HepG2 (cell line): Measurements from ENCODE around the gene ZKSCAN4. TPM values are rescaled to one million over a fixed set of nuclear protein-coding genes. Genes with fewer than 3 reads are reported as not detected.

Source experiments
- ARNTL ChIP-seq: sonication (generic); formaldehyde crosslinking; IDR thresholded peaks from 2 replicates; pipeline ENCODE4 v1.4.0; 2020; ENCODE audit warnings: mild to moderate bottlenecking, missing genetic modification reagents
- ASH2L ChIP-seq: fragments of 300-600, 200-600 bp; sonication (generic); IDR thresholded peaks from 2 replicates; pipeline ENCODE4 v1.7.0; 2017; ENCODE audit warnings: low read depth, mild to moderate bottlenecking, moderate library complexity, mixed read lengths, low read length; ENCODE audit not compliant: insufficient read length
- CEBPG ChIP-seq: IDR thresholded peaks from 2 replicates; pipeline ENCODE4 v1.6.1; 2016
- ETV5 ChIP-seq: IDR thresholded peaks from 2 replicates; pipeline ENCODE4 v1.6.1; 2018; ENCODE audit warnings: missing biosample characterization, missing genetic modification reagents, inconsistent platforms, borderline replicate concordance
- FOXJ3 ChIP-seq: sonication (generic); formaldehyde crosslinking; IDR thresholded peaks from 2 replicates; pipeline ENCODE4 v1.4.0; 2020; ENCODE audit warnings: missing genetic modification reagents, mild to moderate bottlenecking, borderline replicate concordance
- MYC ChIP-seq: sonication (generic); formaldehyde crosslinking; IDR thresholded peaks from 2 replicates; pipeline ENCODE4 v1.9.0; 2021; ENCODE audit warnings: missing genetic modification reagents, borderline replicate concordance
- PHF21A ChIP-seq: sonication (generic); formaldehyde crosslinking; IDR thresholded peaks from 2 replicates; pipeline ENCODE4 v1.5.0; 2020; ENCODE audit warnings: mild to moderate bottlenecking, missing genetic modification reagents
- RARG ChIP-seq: sonication (generic); formaldehyde crosslinking; IDR thresholded peaks from 2 replicates; pipeline ENCODE4 v1.4.0; 2020; ENCODE audit warnings: low read depth, mild to moderate bottlenecking, missing genetic modification reagents
- SAFB2 ChIP-seq: sonication (generic); formaldehyde crosslinking; IDR thresholded peaks from 2 replicates; pipeline ENCODE4 v1.5.1; 2020; ENCODE audit warnings: missing genetic modification reagents, low read depth, mild to moderate bottlenecking, borderline replicate concordance
- TAF15 ChIP-seq: fragments of 200-400 bp; formaldehyde crosslinking; IDR thresholded peaks from one replicate; pipeline ENCODE4 v1.6.1; 2018; ENCODE audit warnings: mild to moderate bottlenecking, low read depth, low read length; ENCODE audit not compliant: poor library complexity, severe bottlenecking
- ZBTB42 ChIP-seq: sonication (generic); formaldehyde crosslinking; IDR thresholded peaks from 2 replicates; pipeline ENCODE4 v1.5.0; 2020; ENCODE audit warnings: mild to moderate bottlenecking, missing genetic modification reagents
- ZFP90 ChIP-seq: sonication (generic); formaldehyde crosslinking; IDR thresholded peaks from 2 replicates; pipeline ENCODE4 v1.8.0; 2022; ENCODE audit warnings: missing genetic modification reagents, mild to moderate bottlenecking, inconsistent platforms, borderline replicate concordance
- ZNF616 ChIP-seq: sonication (generic); formaldehyde crosslinking; IDR thresholded peaks from 2 replicates; pipeline ENCODE4 v1.5.0; 2020; ENCODE audit warnings: low read depth, mild to moderate bottlenecking, missing genetic modification reagents
- ZNF629 ChIP-seq: sonication (generic); formaldehyde crosslinking; conservative IDR thresholded peaks from 2 replicates; pipeline ENCODE4 v1.5.0; 2020; ENCODE audit warnings: missing genetic modification reagents
- ZSCAN30 ChIP-seq: sonication (generic); formaldehyde crosslinking; IDR thresholded peaks from 2 replicates; pipeline ENCODE4 v1.5.0; 2020; ENCODE audit warnings: mild to moderate bottlenecking, missing genetic modification reagents
- polyA plus RNA-seq, 8 experiments: library from polyadenylated mRNA; depleted of rRNA in 3 of 8; stranded (reverse) in 7 of 8; unstranded in 1 of 8; fragments of >200 nt; fragmentation: Illumina TruSeq in 4 of 8; extraction: Trizol in 4 of 8; gene quantifications; 2 replicates each; pipeline versions ENCODE4 v1.2.1 to v1.2.3, GENCODE V29; 2011 to 2016; ENCODE audit warnings: low read depth in 4 of 8, missing spikeins in 1 of 8, mixed read lengths in 1 of 8; ENCODE audit not compliant: insufficient read depth in 1 of 8
- total RNA-seq, 5 experiments: library from RNA; depleted of rRNA; stranded (reverse); fragments of >200 nt; fragmentation: Illumina TruSeq; extraction: Trizol; gene quantifications; 2 replicates each; pipeline ENCODE4 v1.2.3, GENCODE V29; 2016; ENCODE audit warnings: low read depth in 1 of 5
- TF ChIP-seq, protein P1 (sequence below): sonication (generic); formaldehyde crosslinking; IDR thresholded peaks from 2 replicates; pipeline ENCODE4 v1.4.0; 2020; ENCODE audit warnings: missing genetic modification reagents, borderline replicate concordance
- TF ChIP-seq, protein P2 (sequence below): sonication (generic); formaldehyde crosslinking; IDR thresholded peaks from 2 replicates; pipeline ENCODE4 v1.4.0; 2020; ENCODE audit warnings: missing genetic modification reagents
- TF ChIP-seq, protein P3 (sequence below): sonication (generic); formaldehyde crosslinking; IDR thresholded peaks from 2 replicates; pipeline ENCODE4 v1.8.1; 2023; ENCODE audit warnings: mild to moderate bottlenecking, moderate library complexity, missing genetic modification reagents
- TF ChIP-seq, protein P4 (sequence below): sonication (generic); formaldehyde crosslinking; IDR thresholded peaks from 2 replicates; pipeline ENCODE4 v1.8.0; 2022; ENCODE audit warnings: missing genetic modification reagents, mild to moderate bottlenecking, inconsistent platforms, borderline replicate concordance

ZKSCAN4 gene
- total and polyA plus RNA-seq, 2 of the 13 experiments (the other 11 are each of a cell fraction or from before 2014, with no cell fraction given): 2.9 to 7.8 TPM

DNA sequence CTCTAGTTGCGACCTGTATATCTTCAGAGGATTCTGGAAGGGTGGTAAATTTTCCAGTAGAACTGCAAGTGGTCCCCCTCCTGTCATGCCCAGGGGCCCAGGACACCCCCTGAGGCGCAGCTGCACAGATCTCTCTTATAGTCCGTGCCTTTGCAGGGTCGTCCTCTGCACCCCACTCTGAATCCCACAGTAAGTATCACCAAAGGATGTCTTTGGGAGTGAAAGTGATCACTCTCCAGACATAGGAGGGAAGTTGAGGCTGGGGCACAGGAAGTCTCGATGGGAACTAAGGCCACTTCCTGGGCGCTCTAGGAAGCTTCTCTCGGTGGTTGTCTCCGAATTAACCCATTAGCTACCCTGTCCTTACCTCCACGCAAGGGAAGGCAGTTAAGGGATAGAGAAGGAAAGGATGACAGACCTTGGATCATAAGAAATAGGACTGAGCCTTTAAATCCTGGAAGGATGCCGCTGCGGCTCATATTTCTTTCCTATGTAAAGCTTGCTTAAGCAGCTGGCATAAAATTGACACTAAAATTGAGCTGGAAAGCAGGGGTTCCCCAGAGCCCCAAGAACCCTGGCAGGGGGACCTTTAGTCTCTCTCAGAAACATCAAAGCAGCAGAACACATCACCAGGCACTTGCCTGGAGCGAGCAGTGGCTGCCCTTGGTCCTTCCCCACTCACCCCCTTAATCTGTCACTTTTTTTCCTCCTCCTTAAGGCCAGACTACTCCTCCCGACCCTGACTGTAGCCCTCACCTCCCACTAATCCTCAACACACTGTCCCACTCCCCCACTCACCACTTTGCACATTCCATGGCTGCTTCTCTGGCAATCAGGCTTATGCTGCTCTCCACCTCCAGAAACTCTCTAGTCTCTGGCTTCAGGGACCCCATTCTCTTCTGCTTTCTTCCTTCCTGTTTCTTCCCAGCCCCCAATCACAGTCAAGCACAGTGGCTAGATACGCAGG, at the start of gene ZKSCAN4 (continued):
- TF ChIP-seq, protein P1, sequence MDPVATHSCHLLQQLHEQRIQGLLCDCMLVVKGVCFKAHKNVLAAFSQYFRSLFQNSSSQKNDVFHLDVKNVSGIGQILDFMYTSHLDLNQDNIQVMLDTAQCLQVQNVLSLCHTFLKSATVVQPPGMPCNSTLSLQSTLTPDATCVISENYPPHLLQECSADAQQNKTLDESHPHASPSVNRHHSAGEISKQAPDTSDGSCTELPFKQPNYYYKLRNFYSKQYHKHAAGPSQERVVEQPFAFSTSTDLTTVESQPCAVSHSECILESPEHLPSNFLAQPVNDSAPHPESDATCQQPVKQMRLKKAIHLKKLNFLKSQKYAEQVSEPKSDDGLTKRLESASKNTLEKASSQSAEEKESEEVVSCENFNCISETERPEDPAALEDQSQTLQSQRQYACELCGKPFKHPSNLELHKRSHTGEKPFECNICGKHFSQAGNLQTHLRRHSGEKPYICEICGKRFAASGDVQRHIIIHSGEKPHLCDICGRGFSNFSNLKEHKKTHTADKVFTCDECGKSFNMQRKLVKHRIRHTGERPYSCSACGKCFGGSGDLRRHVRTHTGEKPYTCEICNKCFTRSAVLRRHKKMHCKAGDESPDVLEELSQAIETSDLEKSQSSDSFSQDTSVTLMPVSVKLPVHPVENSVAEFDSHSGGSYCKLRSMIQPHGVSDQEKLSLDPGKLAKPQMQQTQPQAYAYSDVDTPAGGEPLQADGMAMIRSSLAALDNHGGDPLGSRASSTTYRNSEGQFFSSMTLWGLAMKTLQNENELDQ (CRISPR knock-in tag): 0 out of 2 replicates have a peak, but pooled peaks have one; percentile 40
- TF ChIP-seq ZFP90 (CRISPR knock-in tag) (peak; percentile 80; the same call in 1 of the 2 replicates), TAF15 (no peak), ARNTL (CRISPR knock-in tag) (no peak), ZNF629 (CRISPR knock-in tag) (0 out of 2 replicates have a peak, but pooled peaks have one; percentile 7), ETV5 (CRISPR knock-in tag) (peak; percentile 88), FOXJ3 (CRISPR knock-in tag) (no peak), PHF21A (CRISPR knock-in tag) (peak; percentile 85), CEBPG (CRISPR knock-in tag) (0 out of 2 replicates have a peak, but pooled peaks have one; percentile 12), RARG (CRISPR knock-in tag) (no peak), ZNF616 (CRISPR knock-in tag) (0 out of 2 replicates have a peak, but pooled peaks have one; percentile 44), SAFB2 (CRISPR knock-in tag) (no peak), MYC (no peak), ZBTB42 (CRISPR knock-in tag) (no peak), ZSCAN30 (CRISPR knock-in tag) (no peak), ASH2L (peak; percentile 88)
- TF ChIP-seq, protein P2, sequence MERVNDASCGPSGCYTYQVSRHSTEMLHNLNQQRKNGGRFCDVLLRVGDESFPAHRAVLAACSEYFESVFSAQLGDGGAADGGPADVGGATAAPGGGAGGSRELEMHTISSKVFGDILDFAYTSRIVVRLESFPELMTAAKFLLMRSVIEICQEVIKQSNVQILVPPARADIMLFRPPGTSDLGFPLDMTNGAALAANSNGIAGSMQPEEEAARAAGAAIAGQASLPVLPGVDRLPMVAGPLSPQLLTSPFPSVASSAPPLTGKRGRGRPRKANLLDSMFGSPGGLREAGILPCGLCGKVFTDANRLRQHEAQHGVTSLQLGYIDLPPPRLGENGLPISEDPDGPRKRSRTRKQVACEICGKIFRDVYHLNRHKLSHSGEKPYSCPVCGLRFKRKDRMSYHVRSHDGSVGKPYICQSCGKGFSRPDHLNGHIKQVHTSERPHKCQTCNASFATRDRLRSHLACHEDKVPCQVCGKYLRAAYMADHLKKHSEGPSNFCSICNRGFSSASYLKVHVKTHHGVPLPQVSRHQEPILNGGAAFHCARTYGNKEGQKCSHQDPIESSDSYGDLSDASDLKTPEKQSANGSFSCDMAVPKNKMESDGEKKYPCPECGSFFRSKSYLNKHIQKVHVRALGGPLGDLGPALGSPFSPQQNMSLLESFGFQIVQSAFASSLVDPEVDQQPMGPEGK (CRISPR knock-in tag): 0 out of 2 replicates have a peak, but pooled peaks have one; percentile 40
- TF ChIP-seq, protein P3, sequence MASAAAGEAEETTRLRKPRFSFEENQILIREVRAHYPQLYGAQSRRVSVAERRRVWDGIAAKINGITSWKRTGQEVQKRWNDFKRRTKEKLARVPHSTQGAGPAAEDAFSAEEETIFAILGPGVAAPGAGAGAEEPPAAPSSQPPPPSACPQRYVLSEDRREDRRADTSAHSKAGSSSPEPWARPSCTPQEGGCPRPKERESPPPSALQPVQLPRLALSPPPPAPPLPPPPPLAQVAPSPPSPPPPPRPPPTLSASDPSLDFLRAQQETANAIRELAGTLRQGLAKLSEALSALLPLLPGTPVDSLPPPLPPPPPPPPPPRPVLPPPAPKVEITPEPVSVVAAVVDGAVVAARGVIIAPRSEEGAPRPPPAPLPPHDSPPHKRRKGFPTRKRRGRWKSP (CRISPR knock-in tag): peak; percentile 86; the same call in 1 of the 2 replicates
- TF ChIP-seq, protein P4, sequence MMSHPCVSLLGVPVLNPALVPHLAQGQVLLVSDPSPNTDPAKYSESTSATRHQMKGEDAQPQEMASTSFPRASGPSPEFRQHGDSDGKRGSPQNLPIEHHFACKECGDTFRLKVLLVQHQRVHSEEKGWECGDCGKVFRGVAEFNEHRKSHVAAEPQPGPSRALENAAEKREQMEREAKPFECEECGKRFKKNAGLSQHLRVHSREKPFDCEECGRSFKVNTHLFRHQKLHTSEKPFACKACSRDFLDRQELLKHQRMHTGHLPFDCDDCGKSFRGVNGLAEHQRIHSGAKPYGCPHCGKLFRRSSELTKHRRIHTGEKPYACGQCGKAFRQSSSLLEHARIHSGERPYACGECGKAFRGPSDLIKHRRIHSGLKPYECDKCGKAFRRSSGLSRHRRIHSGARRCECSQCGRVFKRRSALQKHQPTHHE (CRISPR knock-in tag): no peak
